H1 (cell line): ENCODE measurements around the gene LINC01488. TPM values are rescaled to one million over a fixed set of nuclear protein-coding genes. Genes with fewer than 3 reads are reported as not detected.

Experiments used
- CTCF ChIA-PET: fragments of 300-600 bp; sonication (Branson Sonifier 250); formaldehyde crosslinking; loops from one replicate; lab custom pipeline; 2021; ENCODE audit not compliant: partially characterized antibody; lab: Charles Lee
- POLR2A ChIA-PET: fragments of 300-600 bp; sonication (Branson Sonifier 250); formaldehyde crosslinking; loops from one replicate; lab custom pipeline; 2021; ENCODE audit warnings: inconsistent platforms; ENCODE audit not compliant: partially characterized antibody; lab: Charles Lee
- DNase-seq, 2 experiments: peaks; one replicate each; pipeline versions ENCODE4 v3.0.0 to v3.0.0-alpha.2; 2010 to 2022; ENCODE audit warnings: low spot score in 2 of 2, low read depth in 1 of 2, mixed read lengths in 1 of 2
- FAIRE-seq: peaks from 2 replicates; lab custom pipeline; 2011; peaks lifted over from hg19 to GRCh38; lab: Jason Lieb, UNC
- H2AFZ ChIP-seq: 2 replicates; pipeline ENCODE4 v1.8.1; 2012; ENCODE audit warnings: low read length, inconsistent platforms
- H2AK5ac ChIP-seq: 2 replicates; pipeline ENCODE4 v1.6.1; 2013; ENCODE audit warnings: low read depth, low read length
- H2BK120ac ChIP-seq: replicated peaks from 2 replicates; pipeline ENCODE3; 2013; ENCODE audit warnings: low read depth, low read length, inconsistent platforms
- H2BK12ac ChIP-seq: 2 replicates; pipeline ENCODE4 v1.6.1; 2013; ENCODE audit warnings: low read depth, low read length
- H2BK15ac ChIP-seq: 2 replicates; pipeline ENCODE4 v1.6.1; 2013; ENCODE audit warnings: low read length
- H2BK20ac ChIP-seq: 2 replicates; pipeline ENCODE4 v1.6.1; 2013; ENCODE audit warnings: low read length
- H2BK5ac ChIP-seq: 2 replicates; pipeline ENCODE4 v1.6.1; 2013; ENCODE audit warnings: low read depth, low read length
- H3K14ac ChIP-seq: 2 replicates; pipeline ENCODE4 v1.6.1; 2013; ENCODE audit warnings: inconsistent platforms; ENCODE audit not compliant: insufficient read length
- H3K18ac ChIP-seq: 2 replicates; pipeline ENCODE4 v1.6.1; 2013; ENCODE audit warnings: low read length; ENCODE audit errors: extremely low read depth
- H3K23ac ChIP-seq: 2 replicates; pipeline ENCODE4 v1.6.1; 2013; ENCODE audit warnings: inconsistent platforms; ENCODE audit not compliant: insufficient read length
- H3K23me2 ChIP-seq: 2 replicates; pipeline ENCODE4 v1.6.1; 2013; ENCODE audit warnings: low read depth, low read length
- H3K27ac ChIP-seq: 2 replicates; pipeline ENCODE4 v1.6.1; 2011; ENCODE audit warnings: low read depth, low read length, inconsistent platforms
- H3K27me3 ChIP-seq, 4 experiments: replicated peaks in 1 of 4; 1 replicate in 1 of 4; 2 replicates in 3 of 4; pipeline versions ENCODE4 v1.6.1 to v1.8.1; 2011 to 2013; ENCODE audit warnings: low read length in 3 of 4, mild to moderate bottlenecking in 3 of 4, inconsistent platforms in 2 of 4, mixed read lengths in 2 of 4, moderate library complexity in 1 of 4; ENCODE audit not compliant: control insufficient read depth in 3 of 4, insufficient read depth in 3 of 4; ENCODE audit errors: extremely low read depth in 1 of 4
- H3K36me3 ChIP-seq, 4 experiments: 2 replicates each; pipeline versions ENCODE4 v1.6.1 to v1.8.1; 2011 to 2013; ENCODE audit warnings: mild to moderate bottlenecking in 4 of 4, low read length in 3 of 4, moderate library complexity in 2 of 4, control low read depth in 1 of 4, inconsistent platforms in 1 of 4; ENCODE audit not compliant: insufficient read depth in 4 of 4, control insufficient read depth in 2 of 4
- H3K4ac ChIP-seq: replicated peaks from 2 replicates; pipeline ENCODE3; 2013; ENCODE audit warnings: low read length, low read depth, mixed read lengths, inconsistent platforms; ENCODE audit not compliant: insufficient read length
- H3K4me1 ChIP-seq, 4 experiments: replicated peaks in 1 of 4; 1 replicate in 1 of 4; 2 replicates in 3 of 4; pipeline versions ENCODE4 v1.6.1 to v1.8.1; 2011 to 2013; ENCODE audit warnings: low read length in 3 of 4, inconsistent platforms in 2 of 4, mixed read lengths in 1 of 4; ENCODE audit not compliant: insufficient read depth in 4 of 4, control insufficient read depth in 3 of 4
- H3K4me2 ChIP-seq, 2 experiments: 2 replicates each; pipeline versions ENCODE4 v1.6.1 to v1.8.1; 2011 to 2013; ENCODE audit warnings: low read depth in 2 of 2, low read length in 2 of 2, control low read depth in 1 of 2, inconsistent platforms in 1 of 2, mild to moderate bottlenecking in 1 of 2; ENCODE audit not compliant: insufficient read depth in 1 of 2
- H3K4me3 ChIP-seq, 4 experiments: fragments of 200-600, 300-600 bp in 1 of 4; sonication (generic), shearing (Covaris generic), sonication (Bioruptor Twin) in 1 of 4; 2 replicates each; pipeline versions ENCODE4 v1.5.1 to v1.8.1; 2011 to 2016; ENCODE audit warnings: low read length in 4 of 4, low read depth in 3 of 4, control low read depth in 2 of 4, inconsistent platforms in 2 of 4, mild to moderate bottlenecking in 2 of 4, mixed read lengths in 1 of 4, moderate library complexity in 1 of 4; ENCODE audit not compliant: insufficient read depth in 2 of 4; ENCODE audit errors: extremely low read depth in 1 of 4
- H3K56ac ChIP-seq: replicated peaks from 2 replicates; pipeline ENCODE3; 2013; ENCODE audit warnings: low read depth, mild to moderate bottlenecking, mixed read lengths, low read length, inconsistent platforms; ENCODE audit not compliant: insufficient read length
- H3K79me1 ChIP-seq: 2 replicates; pipeline ENCODE4 v1.6.1; 2013; ENCODE audit warnings: low read depth, low read length, control low read depth
- H3K79me2 ChIP-seq, 2 experiments: 2 replicates each; pipeline versions ENCODE4 v1.6.1 to v1.8.1; 2012 to 2013; ENCODE audit warnings: low read length in 2 of 2, mild to moderate bottlenecking in 2 of 2, inconsistent platforms in 1 of 2; ENCODE audit not compliant: insufficient read depth in 2 of 2, control insufficient read depth in 1 of 2
- H3K9ac ChIP-seq, 4 experiments: replicated peaks in 1 of 4; 1 replicate in 1 of 4; 2 replicates in 3 of 4; pipeline versions ENCODE4 v1.6.1 to v1.8.1; 2011 to 2013; ENCODE audit warnings: low read depth in 3 of 4, low read length in 3 of 4, control low read depth in 2 of 4, mild to moderate bottlenecking in 2 of 4, moderate library complexity in 2 of 4, inconsistent platforms in 1 of 4; ENCODE audit errors: extremely low read depth in 1 of 4
- H3K9me3 ChIP-seq, 2 experiments: 2 replicates each; pipeline versions ENCODE4 v1.6.1 to v1.8.1; 2012 to 2013; ENCODE audit warnings: mild to moderate bottlenecking in 2 of 2, moderate library complexity in 2 of 2, control low read depth in 1 of 2, inconsistent platforms in 1 of 2, low read depth in 1 of 2, low read length in 1 of 2, mixed read lengths in 1 of 2; ENCODE audit not compliant: insufficient read depth in 2 of 2
- H4K20me1 ChIP-seq, 2 experiments: replicated peaks in 1 of 2; 2 replicates each; pipeline versions ENCODE3 to v1.8.1; 2011 to 2013; ENCODE audit warnings: inconsistent platforms in 2 of 2, low read length in 2 of 2, mild to moderate bottlenecking in 1 of 2; ENCODE audit not compliant: insufficient read depth in 2 of 2, control insufficient read depth in 1 of 2
- H4K5ac ChIP-seq: 2 replicates; pipeline ENCODE4 v1.6.1; 2013; ENCODE audit warnings: low read length, low read depth, mixed read lengths, inconsistent platforms; ENCODE audit not compliant: insufficient read length
- H4K8ac ChIP-seq: 2 replicates; pipeline ENCODE4 v1.8.0; 2013; ENCODE audit warnings: mild to moderate bottlenecking, moderate library complexity, low read length, inconsistent platforms; ENCODE audit not compliant: insufficient read depth; ENCODE audit errors: extremely low read depth
- H4K91ac ChIP-seq: replicated peaks from 2 replicates; pipeline ENCODE3; 2013; ENCODE audit warnings: low read length, mixed read lengths, inconsistent platforms; ENCODE audit not compliant: insufficient read length
- BACH1 ChIP-seq: IDR thresholded peaks from 2 replicates; pipeline ENCODE4 v1.6.1; 2012; ENCODE audit warnings: low read length, improper control_type of control experiment
- CREB1 ChIP-seq: IDR thresholded peaks from 2 replicates; pipeline ENCODE4 v1.6.1; 2012; ENCODE audit warnings: inconsistent platforms
- JUN ChIP-seq: IDR thresholded peaks from 2 replicates; pipeline ENCODE4 v1.6.1; 2011; ENCODE audit warnings: low read depth, mild to moderate bottlenecking, improper control_type of control experiment, low read length
- NRF1 ChIP-seq: IDR thresholded peaks from 2 replicates; pipeline ENCODE4 v1.6.1; 2011; ENCODE audit warnings: mild to moderate bottlenecking, low read depth, low read length, improper control_type of control experiment
- POLR2A ChIP-seq, 2 experiments: IDR thresholded peaks; 1 replicate in 1 of 2; 2 replicates in 1 of 2; pipeline ENCODE4 v1.6.1; 2011; ENCODE audit warnings: low read depth in 2 of 2, low read length in 2 of 2, mild to moderate bottlenecking in 2 of 2; ENCODE audit errors: control extremely low read depth in 1 of 2
- RNF2 ChIP-seq: fragments of 200-900, 300-1000 bp; sonication (generic); IDR thresholded peaks from 2 replicates; pipeline ENCODE4 v1.7.1; 2016; ENCODE audit warnings: borderline replicate concordance, low read depth, mild to moderate bottlenecking, antibody characterized with exemption, low read length; ENCODE audit not compliant: poor library complexity, severe bottlenecking; ENCODE audit errors: missing control alignments
- SAP30 ChIP-seq: fragments of 300-600 bp; sonication (generic); IDR thresholded peaks from 2 replicates; pipeline ENCODE4 v1.7.1; 2012; ENCODE audit warnings: low read length, moderate library complexity, mild to moderate bottlenecking, inconsistent platforms; ENCODE audit not compliant: insufficient read depth, insufficient replicate concordance
- SIRT6 ChIP-seq: IDR thresholded peaks from one replicate; pipeline ENCODE4 v1.7.1; 2012; ENCODE audit warnings: low read length, inconsistent platforms
- TBP ChIP-seq: IDR thresholded peaks from 2 replicates; pipeline ENCODE4 v1.6.1; 2011; ENCODE audit warnings: low read depth, low read length, improper control_type of control experiment
- TEAD4 ChIP-seq: IDR thresholded peaks from 2 replicates; pipeline ENCODE4 v1.6.1; 2012; ENCODE audit warnings: low read depth, low read length, inconsistent platforms, mixed read lengths
- USF2 ChIP-seq: IDR thresholded peaks from 2 replicates; pipeline ENCODE4 v1.6.1; 2011; ENCODE audit warnings: low read length, improper control_type of control experiment
- WGBS, 2 experiments: shearing (Covaris generic) in 1 of 2; methylation state at CpG; one replicate each; pipeline versions ENCODE4 v1.1.6 to v1.1.7; 2013 to 2015; ENCODE audit warnings: low lambda C conversion rate in 2 of 2, mixed read lengths in 2 of 2, inconsistent platforms in 1 of 2, low coverage in 1 of 2, missing lambda C conversion rate in 1 of 2; ENCODE audit not compliant: insufficient replicate concordance in 2 of 2, insufficient coverage in 1 of 2, insufficient read length in 1 of 2; ENCODE audit errors: extremely low coverage in 1 of 2, missing lambda C conversion rate in 1 of 2; 5-methylcytosine and 5-hydroxymethylcytosine counted together
- polyA plus RNA-seq, 7 experiments: library from polyadenylated mRNA; depleted of rRNA in 3 of 7; stranded (reverse) in 5 of 7; unstranded in 2 of 7; fragments of >200 nt in 5 of 7; fragments of 200-250 nt in 2 of 7; gene quantifications; 1 replicate in 5 of 7; 2 replicates in 1 of 7; 4 replicates in 1 of 7; pipeline versions ENCODE4 v1.2.1 to v1.2.3, GENCODE V29; 2011 to 2013; ENCODE audit warnings: missing spikeins in 2 of 7, mixed read lengths in 2 of 7
- total RNA-seq: library from RNA; stranded (reverse); fragmentation: NEBNext Ultra II Directional; extraction: Animal tissue kit (Norgen Biotek cat#: 25700); gene quantifications from 2 replicates; pipeline ENCODE4 v1.2.1, GENCODE V29; 2021

Gene LINC01488
- total and polyA plus RNA-seq, 2 of the 8 experiments (the other 6 are each of a cell fraction or from before 2014, with no cell fraction given): not detected

- CTCF ChIA-PET: interaction anchor here (0.7 to 1.4 kb wide), 4 partner anchors 9 to 239 kb away, joined by 3 to 4 read pairs (median 3); no protein-coding TSS in a partner anchor
- peaks cover 0 to 5% (median under 1%) of the 10 kb centered on the region in 4 experiments; a peak in 1 of 7 replicates for H3K4me1 ChIP-seq
- no peak for FAIRE-seq
These were observed 50.2 kb downstream of the LINC01488 start for GRCh38 chr11:69531717-69532088.

More at GRCh38 chr11:69531717-69532088, 50.2 kb downstream of the LINC01488 start:
- no peak overlapping the region for H2BK120ac ChIP-seq
- no peak overlapping the region for H4K8ac ChIP-seq
- no peak overlapping the region for H2AFZ ChIP-seq
- no peaks in the 10 kb centered on the region for H3K36me3 ChIP-seq
- no peak overlapping the region for H4K5ac ChIP-seq
- no peak for TF ChIP-seq TEAD4
- no peak for TF ChIP-seq POLR2A (IDR thresholded peaks at IDR 0.05; ENCODE audit: control extremely low read depth in 1 of 2, low read depth in 2 of 2, low read length in 2 of 2)
- no peak for TF ChIP-seq JUN
- no peak for TF ChIP-seq SIRT6
- no peak for TF ChIP-seq SAP30
- TF ChIP-seq BACH1: no peak
- TF ChIP-seq RNF2: no peak
- no peak for TF ChIP-seq NRF1
- no peak for TF ChIP-seq CREB1
- no peak for TF ChIP-seq USF2
- TF ChIP-seq TBP: no peak
- no peak overlapping the region for H3K9ac ChIP-seq
- no peak overlapping the region for H3K14ac ChIP-seq
- no peak overlapping the region for H3K4me3 ChIP-seq
- H3K9me3 ChIP-seq: no peaks in the 10 kb centered on the region
- H2BK15ac ChIP-seq: no peak overlapping the region
- H3K79me1 ChIP-seq: no peaks in the 10 kb centered on the region
- H3K79me2 ChIP-seq: no peaks in the 10 kb centered on the region
- no peaks in the 10 kb centered on the region; a peak in 1 of 7 replicates for H3K27me3 ChIP-seq
- no peak overlapping the region for H2AK5ac ChIP-seq
- H3K4ac ChIP-seq: no peak overlapping the region
- no peak overlapping the region for H3K27ac ChIP-seq
- H3K18ac ChIP-seq: no peak overlapping the region
- WGBS, 2 experiments: 88% methylated on average over 9 of the region's 9 CpGs; no CpG with 5 or more reads in 1 of the 2 experiments
- no peak overlapping the region for H3K4me2 ChIP-seq
- no peak for DNase-seq
- H2BK20ac ChIP-seq: 0 out of 2 replicates have a peak overlapping the region, but pooled peaks have one; percentile 43
- no peaks in the 10 kb centered on the region; the same call in 1 of the 2 replicates for H3K23me2 ChIP-seq
- peak overlapping the region; percentile 43; the same call in 1 of the 2 replicates for H2BK12ac ChIP-seq
- H3K56ac ChIP-seq: no peak overlapping the region
- no peak overlapping the region for H3K23ac ChIP-seq
- no peaks in the 10 kb centered on the region for H4K20me1 ChIP-seq
- POLR2A ChIA-PET: interaction anchor here (1.6 to 3.1 kb wide), 2 partner anchors 10 to 108 kb away, joined by 3 to 11 read pairs; no protein-coding TSS in a partner anchor
- H4K91ac ChIP-seq: no peak overlapping the region
- no peak overlapping the region for H2BK5ac ChIP-seq
